A673 (cell line): ENCODE results near the gene CCDC157.

Experiments used
- CTCF ChIP-seq: fragments of 300-800, 200-600 bp; sonication (generic); conservative IDR thresholded peaks from 2 replicates; pipeline ENCODE4 v1.5.1; 2017; ENCODE audit warnings: low read depth, mild to moderate bottlenecking, antibody characterized with exemption, low read length, moderate library complexity, mixed read lengths
- EZH2 ChIP-seq: fragments of 200-600 bp; sonication (generic); IDR thresholded peaks from 2 replicates; pipeline ENCODE4 v1.6.1; 2017; ENCODE audit warnings: borderline replicate concordance, low read depth, mild to moderate bottlenecking, mixed read lengths, antibody characterized with exemption, low read length; ENCODE audit not compliant: poor library complexity, severe bottlenecking

GRCh38 chr22:30328466-30329049 lies 28.2 kb upstream of the CCDC157 start:
- TF ChIP-seq EZH2 (no peak), CTCF (no peak)
